Progenitor cell of endocrine pancreas (in vitro differentiated cells): ENCODE results near the gene CIT. TPM values are rescaled to one million over a fixed set of nuclear protein-coding genes. Genes with fewer than 3 reads are reported as not detected.
"Not testable (repeated sequence)": the region's sequence is repeated elsewhere in the genome, so short reads cannot be mapped to it uniquely, and the experiment has no call there.

Experiments used
- DNase-seq: peaks from one replicate; pipeline ENCODE4 v3.0.0; 2021; ENCODE audit warnings: low spot score; ENCODE audit not compliant: unreplicated experiment
- H3K27ac Mint-ChIP-seq: 2 replicates; pipeline ENCODE4 v1.8.0; 2021; ENCODE audit warnings: mild to moderate bottlenecking, moderate library complexity, mixed read lengths
- H3K27me3 Mint-ChIP-seq: 2 replicates; pipeline ENCODE4 v1.8.0; 2021; ENCODE audit warnings: mixed read lengths
- H3K36me3 Mint-ChIP-seq: 2 replicates; pipeline ENCODE4 v1.8.0; 2022; ENCODE audit warnings: mixed read lengths; ENCODE audit not compliant: insufficient read depth
- H3K4me1 Mint-ChIP-seq: 2 replicates; pipeline ENCODE4 v1.8.0; 2021; ENCODE audit warnings: low read depth, mixed read lengths
- H3K4me3 Mint-ChIP-seq: 2 replicates; pipeline ENCODE4 v1.8.0; 2021; ENCODE audit warnings: low read depth, mild to moderate bottlenecking, moderate library complexity, mixed read lengths
- H3K9me3 Mint-ChIP-seq: 2 replicates; pipeline ENCODE4 v1.8.0; 2021; ENCODE audit warnings: low read depth, mixed read lengths
- total RNA-seq: library from RNA; stranded (reverse); gene quantifications from 2 replicates; pipeline ENCODE4 v1.2.1, GENCODE V29; 2021
- TF ChIP-seq, protein P1 (sequence below): fragments of 200-600 bp; sonication (generic); IDR thresholded peaks from one replicate; pipeline ENCODE4 v1.5.0; 2021; ENCODE audit warnings: antibody characterized with exemption, mild to moderate bottlenecking; ENCODE audit not compliant: unreplicated experiment

Gene CIT
- total RNA-seq, 1 donor from 2014 or later: 44.1 TPM

GRCh38 chr12:119661882-119662281 is 215.2 kb downstream of the CIT start:
- no peaks in the 10 kb centered on the region for H3K27me3 Mint-ChIP-seq

DNA sequence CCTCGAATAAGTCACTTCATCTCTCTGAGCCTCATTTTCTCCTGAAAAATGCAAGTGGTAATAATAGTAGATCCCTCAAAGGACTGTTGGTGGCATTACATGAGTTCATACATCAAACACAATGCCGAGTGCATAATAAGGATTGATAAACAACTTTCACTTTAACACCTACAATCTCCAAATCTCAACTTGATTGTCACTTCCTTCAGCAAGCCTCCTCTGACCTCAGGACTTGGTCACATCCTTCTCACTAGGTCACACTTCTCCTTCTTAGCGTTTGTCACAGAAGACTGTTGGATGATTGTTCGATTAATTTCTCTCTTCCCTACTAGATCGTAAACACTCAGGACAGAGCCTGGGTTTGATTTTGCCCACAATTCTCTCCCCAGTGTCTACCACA is 217.0 kb downstream of the CIT start:
- TF ChIP-seq, protein P1, sequence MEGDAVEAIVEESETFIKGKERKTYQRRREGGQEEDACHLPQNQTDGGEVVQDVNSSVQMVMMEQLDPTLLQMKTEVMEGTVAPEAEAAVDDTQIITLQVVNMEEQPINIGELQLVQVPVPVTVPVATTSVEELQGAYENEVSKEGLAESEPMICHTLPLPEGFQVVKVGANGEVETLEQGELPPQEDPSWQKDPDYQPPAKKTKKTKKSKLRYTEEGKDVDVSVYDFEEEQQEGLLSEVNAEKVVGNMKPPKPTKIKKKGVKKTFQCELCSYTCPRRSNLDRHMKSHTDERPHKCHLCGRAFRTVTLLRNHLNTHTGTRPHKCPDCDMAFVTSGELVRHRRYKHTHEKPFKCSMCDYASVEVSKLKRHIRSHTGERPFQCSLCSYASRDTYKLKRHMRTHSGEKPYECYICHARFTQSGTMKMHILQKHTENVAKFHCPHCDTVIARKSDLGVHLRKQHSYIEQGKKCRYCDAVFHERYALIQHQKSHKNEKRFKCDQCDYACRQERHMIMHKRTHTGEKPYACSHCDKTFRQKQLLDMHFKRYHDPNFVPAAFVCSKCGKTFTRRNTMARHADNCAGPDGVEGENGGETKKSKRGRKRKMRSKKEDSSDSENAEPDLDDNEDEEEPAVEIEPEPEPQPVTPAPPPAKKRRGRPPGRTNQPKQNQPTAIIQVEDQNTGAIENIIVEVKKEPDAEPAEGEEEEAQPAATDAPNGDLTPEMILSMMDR: no peak
- H3K4me3 Mint-ChIP-seq: no peak overlapping the region
- no peaks in the 10 kb centered on the region for H3K27me3 Mint-ChIP-seq
- H3K27ac Mint-ChIP-seq: no peak overlapping the region
- H3K36me3 Mint-ChIP-seq: no peaks in the 10 kb centered on the region
- no peaks in the 10 kb centered on the region for H3K4me1 Mint-ChIP-seq
- H3K9me3 Mint-ChIP-seq: no peaks in the 10 kb centered on the region
- DNase-seq: no peak

More at GRCh38 chr12:119661882-119662281, 215.2 kb downstream of the CIT start:
- TF ChIP-seq, protein P1: no peak
- no peaks in the 10 kb centered on the region for H3K9me3 Mint-ChIP-seq
- no peak overlapping the region for H3K27ac Mint-ChIP-seq
- DNase-seq: no peak
- no peaks in the 10 kb centered on the region for H3K4me1 Mint-ChIP-seq
- no peaks in the 10 kb centered on the region for H3K36me3 Mint-ChIP-seq
- no peak overlapping the region for H3K4me3 Mint-ChIP-seq

DNA sequence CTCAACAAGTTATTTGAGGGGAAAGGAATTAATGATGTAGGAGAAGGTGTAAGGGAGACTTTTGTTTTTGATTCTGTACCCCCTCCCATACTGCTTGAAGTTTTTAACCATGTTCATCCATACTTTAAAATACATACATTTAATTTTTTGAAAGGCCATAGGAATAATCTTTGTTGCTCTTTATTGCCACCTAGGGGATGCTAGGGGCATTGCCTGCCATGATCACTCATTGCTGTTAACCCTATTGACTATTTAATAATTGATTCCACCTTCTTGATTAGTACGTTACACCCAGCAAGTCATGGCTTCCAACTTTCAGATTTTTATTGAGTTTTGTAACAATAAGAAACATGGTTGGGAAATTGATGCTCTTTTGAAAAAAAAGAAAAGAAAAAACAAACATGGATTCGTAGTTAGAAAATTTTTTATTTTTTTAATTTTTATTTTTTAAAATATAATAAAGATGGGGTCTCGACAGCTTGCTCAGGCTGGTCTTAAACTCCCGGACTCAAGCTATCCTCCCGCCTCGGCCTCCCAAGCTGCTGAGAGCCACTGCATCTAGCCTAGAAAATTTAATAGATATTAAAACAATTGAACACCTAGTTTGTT is 217.7 kb downstream of the CIT start:
- no peak overlapping the region for H3K27ac Mint-ChIP-seq
- H3K4me3 Mint-ChIP-seq: no peak overlapping the region
- TF ChIP-seq, protein P1: peak; percentile 94
- no peaks in the 10 kb centered on the region for H3K36me3 Mint-ChIP-seq
- DNase-seq: peak; percentile 16
- no peaks in the 10 kb centered on the region for H3K4me1 Mint-ChIP-seq
- no peaks in the 10 kb centered on the region for H3K27me3 Mint-ChIP-seq
- no peaks in the 10 kb centered on the region for H3K9me3 Mint-ChIP-seq

DNA sequence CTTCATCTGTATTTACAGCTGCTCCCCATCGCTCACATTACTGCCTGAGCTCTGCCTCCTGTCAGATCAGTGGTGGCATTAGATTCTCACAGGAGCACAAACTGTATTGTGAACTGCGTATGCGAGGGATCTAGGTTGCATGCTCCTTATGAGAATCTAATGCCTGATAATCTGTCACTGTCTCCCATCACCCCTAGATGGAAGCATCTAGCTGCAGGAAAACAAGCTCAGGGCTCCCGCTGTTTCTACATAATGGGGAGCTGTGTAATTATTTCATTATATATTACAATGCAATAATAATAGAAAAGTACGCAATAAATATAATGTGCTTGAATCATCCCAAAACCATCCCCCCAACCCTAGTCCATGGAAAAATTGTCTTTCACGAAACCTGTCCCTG is 219.0 kb downstream of the CIT start:
- DNase-seq, H3K27ac Mint-ChIP-seq, H3K27me3 Mint-ChIP-seq, H3K4me1 Mint-ChIP-seq, H3K36me3 Mint-ChIP-seq, H3K9me3 Mint-ChIP-seq, H3K4me3 Mint-ChIP-seq: not testable (repeated sequence)

DNA sequence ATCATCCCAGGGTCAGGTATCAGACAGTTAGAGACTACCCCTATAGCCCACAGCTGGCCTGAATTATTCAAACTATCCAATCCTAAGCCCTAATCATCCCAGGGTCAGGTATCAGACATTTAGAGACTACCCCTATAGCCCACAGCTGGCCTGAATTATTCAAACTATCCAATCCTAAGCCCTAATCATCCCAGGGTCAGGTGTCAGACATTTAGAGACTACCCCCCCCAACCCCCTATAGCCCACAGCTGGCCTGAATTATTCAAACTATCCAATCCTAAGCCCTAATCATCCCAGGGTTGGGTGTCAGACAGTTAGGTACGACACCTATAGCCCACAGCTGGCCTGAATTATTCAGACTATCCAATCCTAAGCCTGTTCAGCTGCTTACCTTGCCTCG is 220.1 kb downstream of the CIT start:
- not testable (repeated sequence) for H3K27me3 Mint-ChIP-seq, H3K36me3 Mint-ChIP-seq, H3K4me1 Mint-ChIP-seq, H3K4me3 Mint-ChIP-seq, DNase-seq, H3K27ac Mint-ChIP-seq
- peaks cover 12% of the 10 kb centered on the region for H3K9me3 Mint-ChIP-seq

GRCh38 chr12:119652665-119653064 is 224.5 kb downstream of the CIT start:
- Mint-ChIP-seq H3K4me1 (no peaks in the 10 kb centered on the region), H3K36me3 (no peaks in the 10 kb centered on the region), H3K27ac (no peak overlapping the region), H3K4me3 (no peak overlapping the region), H3K9me3 (peaks cover 13% of the 10 kb centered on the region), H3K27me3 (peaks cover 2% of the 10 kb centered on the region)
- TF ChIP-seq, protein P1: no peak
- no peak for DNase-seq
